Left ventricle myocardium inferior (tissue), 1 donor: ENCODE results near the gene COL4A2. TPM values are rescaled to one million over a fixed set of nuclear protein-coding genes. Genes with fewer than 3 reads are reported as not detected.

Experiments used
- DNase-seq: peaks from one replicate; pipeline ENCODE4 v3.0.0-alpha.2; 2020
- H3K27ac ChIP-seq: fragments of 200-600 bp; replicated peaks from 2 replicates; pipeline ENCODE4 v1.8.0; 2021
- H3K27me3 ChIP-seq: fragments of 200-600 bp; 2 replicates; pipeline ENCODE4 v1.8.0; 2021; ENCODE audit warnings: low read depth
- H3K36me3 ChIP-seq: fragments of 200-600 bp; 2 replicates; pipeline ENCODE4 v1.8.0; 2021
- H3K4me1 ChIP-seq: fragments of 200-600 bp; 2 replicates; pipeline ENCODE4 v1.8.0; 2021
- H3K4me3 ChIP-seq: fragments of 200-600 bp; 2 replicates; pipeline ENCODE4 v1.8.0; 2021; ENCODE audit warnings: mild to moderate bottlenecking, moderate library complexity
- H3K9me3 ChIP-seq: fragments of 200-600 bp; replicated peaks from 2 replicates; pipeline ENCODE4 v1.8.0; 2021
- intact Hi-C: fragments of 100-400 bp; cut with micrococcal nuclease; formaldehyde crosslinking; loops from one replicate; pipeline ENCODE4 v1.11.0; 2022
- total RNA-seq: library from RNA; stranded (reverse); fragmentation: NEBNext Ultra II Directional; extraction: Animal tissue kit (Norgen Biotek cat#: 25700); gene quantifications from one replicate; pipeline ENCODE4 v1.2.1, GENCODE V29; 2021
- TF ChIP-seq, protein P1 (sequence below): fragments of 200-600 bp; IDR thresholded peaks from 2 replicates; pipeline ENCODE4 v1.8.0; 2021; ENCODE audit warnings: antibody characterized with exemption, mild to moderate bottlenecking, borderline replicate concordance
- donor health status: DM: no; HTN: yes; CAD: no; lungs with severe emphysema.

Gene COL4A2
- total RNA-seq, 1 donor from 2014 or later = 117 TPM

DNA sequence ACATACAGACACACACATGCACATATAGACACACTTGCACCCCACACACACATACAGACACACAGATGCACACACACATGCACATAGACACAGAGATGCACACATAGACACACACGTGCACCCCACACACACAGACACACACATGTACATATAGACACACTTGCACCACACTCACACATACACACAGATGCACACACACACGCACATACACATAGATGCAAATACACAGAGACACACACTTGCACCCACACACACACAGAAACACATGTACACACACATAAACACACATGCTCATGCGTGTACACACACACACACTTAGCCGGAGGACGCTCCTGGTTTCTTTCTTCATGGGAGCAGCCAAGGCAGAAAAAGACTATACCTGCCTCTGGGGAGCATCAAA, 10.0 kb downstream of the COL4A2 start:
- TF ChIP-seq, protein P1, sequence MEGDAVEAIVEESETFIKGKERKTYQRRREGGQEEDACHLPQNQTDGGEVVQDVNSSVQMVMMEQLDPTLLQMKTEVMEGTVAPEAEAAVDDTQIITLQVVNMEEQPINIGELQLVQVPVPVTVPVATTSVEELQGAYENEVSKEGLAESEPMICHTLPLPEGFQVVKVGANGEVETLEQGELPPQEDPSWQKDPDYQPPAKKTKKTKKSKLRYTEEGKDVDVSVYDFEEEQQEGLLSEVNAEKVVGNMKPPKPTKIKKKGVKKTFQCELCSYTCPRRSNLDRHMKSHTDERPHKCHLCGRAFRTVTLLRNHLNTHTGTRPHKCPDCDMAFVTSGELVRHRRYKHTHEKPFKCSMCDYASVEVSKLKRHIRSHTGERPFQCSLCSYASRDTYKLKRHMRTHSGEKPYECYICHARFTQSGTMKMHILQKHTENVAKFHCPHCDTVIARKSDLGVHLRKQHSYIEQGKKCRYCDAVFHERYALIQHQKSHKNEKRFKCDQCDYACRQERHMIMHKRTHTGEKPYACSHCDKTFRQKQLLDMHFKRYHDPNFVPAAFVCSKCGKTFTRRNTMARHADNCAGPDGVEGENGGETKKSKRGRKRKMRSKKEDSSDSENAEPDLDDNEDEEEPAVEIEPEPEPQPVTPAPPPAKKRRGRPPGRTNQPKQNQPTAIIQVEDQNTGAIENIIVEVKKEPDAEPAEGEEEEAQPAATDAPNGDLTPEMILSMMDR = no peak
- DNase-seq = no peak
- peaks cover 12% of the 10 kb centered on the region for H3K36me3 ChIP-seq
- H3K4me1 ChIP-seq = peaks cover 97% of the 10 kb centered on the region
- peak overlapping the region; percentile 83 for H3K27ac ChIP-seq
- no peaks in the 10 kb centered on the region for H3K9me3 ChIP-seq
- intact Hi-C loops = no loop called here
- H3K4me3 ChIP-seq = no peak overlapping the region
- H3K27me3 ChIP-seq = no peaks in the 10 kb centered on the region

DNA sequence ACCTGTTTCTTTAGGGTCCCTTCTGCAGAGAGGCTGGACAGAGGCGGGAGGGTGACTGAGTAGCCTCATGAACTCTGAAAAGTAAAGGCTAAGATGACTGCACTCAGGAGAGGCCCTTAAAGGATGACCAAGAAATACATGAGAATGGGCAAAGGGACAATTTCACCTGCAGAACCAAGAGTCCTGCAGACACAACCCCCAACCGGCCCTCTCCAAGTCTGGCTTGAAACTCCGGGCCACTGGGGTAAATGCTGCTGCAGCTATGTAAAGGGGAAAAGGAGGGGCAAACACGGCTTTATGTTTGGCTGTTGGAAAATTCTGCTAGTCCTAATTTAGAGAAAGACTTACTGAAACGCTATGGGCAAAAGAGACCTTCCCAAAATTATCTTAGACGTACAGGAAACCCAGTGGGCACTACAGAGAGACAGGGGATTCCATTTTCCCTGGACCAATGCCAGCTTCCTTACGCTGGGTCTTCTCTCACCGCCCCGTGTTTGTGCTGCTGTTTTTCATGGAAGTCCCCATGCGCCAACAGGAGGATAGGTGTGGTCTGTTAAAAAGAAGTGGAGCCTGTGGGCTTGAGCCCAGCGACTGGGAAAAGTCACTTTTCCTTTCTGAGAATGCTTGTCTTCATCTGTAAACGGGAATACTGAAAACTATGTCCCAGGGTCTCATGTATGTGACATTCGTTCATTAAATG, 10.6 kb downstream of the COL4A2 start:
- no peak for DNase-seq
- Histone ChIP-seq H3K9me3 (no peaks in the 10 kb centered on the region), H3K4me1 (peaks cover 97% of the 10 kb centered on the region), H3K27ac (peak overlapping the region; percentile 83), H3K36me3 (peaks cover 12% of the 10 kb centered on the region), H3K4me3 (no peak overlapping the region), H3K27me3 (no peaks in the 10 kb centered on the region)
- TF ChIP-seq, protein P1 = no peak
- intact Hi-C loops = no loop called here

DNA sequence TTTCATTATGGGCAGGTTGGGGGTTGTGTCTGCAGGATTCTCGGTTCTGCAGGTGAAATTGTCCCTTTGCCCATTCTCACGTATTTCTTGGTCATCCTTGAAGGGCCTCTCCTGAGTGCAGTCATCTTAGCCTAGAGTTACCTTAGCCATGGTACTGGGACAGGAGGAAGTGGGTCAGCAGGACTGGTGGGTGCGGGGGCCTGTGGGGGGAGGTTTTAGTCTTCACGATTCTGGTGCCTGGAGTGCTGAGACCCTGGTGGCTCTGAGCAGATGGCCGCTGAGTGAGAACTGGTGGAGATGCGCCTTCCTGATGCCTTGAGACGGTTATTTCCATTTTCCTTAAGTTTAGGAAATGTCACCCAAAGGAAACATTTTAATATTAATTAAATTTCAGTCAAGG, 11.8 kb downstream of the COL4A2 start:
- no peak for DNase-seq
- TF ChIP-seq, protein P1 = no peak
- H3K27ac ChIP-seq = peak overlapping the region; percentile 83
- H3K27me3 ChIP-seq = no peaks in the 10 kb centered on the region
- peaks cover 100% of the 10 kb centered on the region for H3K4me1 ChIP-seq
- intact Hi-C loops = no loop called here
- peaks cover 12% of the 10 kb centered on the region for H3K36me3 ChIP-seq
- H3K4me3 ChIP-seq = no peak overlapping the region
- no peaks in the 10 kb centered on the region for H3K9me3 ChIP-seq

DNA sequence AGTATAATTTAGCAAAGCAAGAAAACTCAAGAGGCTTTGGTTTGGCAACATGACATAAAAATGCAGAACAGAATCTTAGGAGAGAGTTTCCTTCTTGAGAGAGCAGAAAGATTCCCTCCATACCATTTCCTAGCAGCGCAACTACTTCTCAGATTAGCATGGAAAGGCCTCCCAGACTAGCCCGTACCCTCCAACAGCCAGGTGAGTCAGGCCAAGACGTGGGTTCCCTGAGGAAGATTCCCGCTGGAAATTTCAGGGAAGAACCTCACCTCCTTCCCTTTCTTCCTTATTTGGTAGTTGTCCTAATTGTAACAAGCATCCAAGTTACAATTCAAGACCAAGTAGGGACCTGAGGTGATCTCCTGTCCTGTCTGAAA, 12.3 kb downstream of the COL4A2 start:
- Histone ChIP-seq H3K4me3 (peak overlapping the region; percentile 15), H3K9me3 (no peaks in the 10 kb centered on the region), H3K4me1 (peaks cover 100% of the 10 kb centered on the region)

DNA sequence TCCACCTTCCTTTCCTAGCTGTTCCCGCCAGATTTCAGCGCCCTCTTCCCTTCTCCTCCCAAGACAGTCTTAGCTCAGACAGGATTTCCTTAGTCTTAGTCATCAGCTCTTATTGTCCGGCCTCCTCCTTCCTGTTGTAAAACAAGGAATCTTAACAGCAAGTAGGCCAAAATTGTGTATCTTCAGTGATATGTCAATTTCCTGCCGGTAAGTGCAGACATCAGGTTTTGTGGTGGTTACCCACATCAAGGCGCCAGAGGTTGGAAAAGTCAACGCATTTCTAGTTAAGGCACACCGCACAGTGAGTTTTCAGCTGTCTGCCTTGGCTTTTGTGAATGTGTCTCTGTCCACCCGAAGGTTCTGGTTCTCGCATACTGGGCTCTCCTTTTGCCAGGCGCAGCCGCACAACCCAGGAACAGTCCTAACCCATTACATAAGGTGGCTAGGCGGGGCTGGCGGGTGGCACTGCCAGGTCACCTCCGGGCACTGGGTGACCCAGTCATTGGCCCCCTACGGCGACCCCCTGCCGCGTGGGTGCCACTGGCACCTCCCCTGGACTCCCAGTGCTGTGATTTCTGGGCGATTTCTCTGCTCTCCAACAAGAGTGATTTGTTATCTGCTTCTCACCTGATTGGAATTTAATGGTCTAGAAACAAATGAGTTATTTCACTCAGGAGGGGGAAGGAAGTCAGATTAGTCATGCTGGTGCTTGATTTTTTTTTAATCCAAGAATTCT, 12.9 kb downstream of the COL4A2 start:
- Histone ChIP-seq H3K27ac (peak overlapping the region; percentile 83), H3K36me3 (peaks cover 12% of the 10 kb centered on the region), H3K27me3 (no peaks in the 10 kb centered on the region), H3K4me1 (peaks cover 100% of the 10 kb centered on the region), H3K9me3 (no peaks in the 10 kb centered on the region), H3K4me3 (peak overlapping the region; percentile 15)
- TF ChIP-seq, protein P1 = no peak
- DNase-seq = no peak
- intact Hi-C loops = no loop called here

More for the DNA sequence above, 12.3 kb downstream of the COL4A2 start:
- H3K36me3 ChIP-seq = peaks cover 12% of the 10 kb centered on the region
- intact Hi-C loops = no loop called here
- no peak for DNase-seq
- TF ChIP-seq, protein P1 = no peak
- no peaks in the 10 kb centered on the region for H3K27me3 ChIP-seq
- peak overlapping the region; percentile 83 for H3K27ac ChIP-seq
